Kidney epithelial cell (primary cell): Measurements from ENCODE around the gene NTN3. TPM values are rescaled to one million over a fixed set of nuclear protein-coding genes. Genes with fewer than 3 reads are reported as not detected.
A peak's percentile ranks its signal among the peaks of the same experiment; 100 is the strongest.

ENCODE experiments used
- DNase-seq: peaks from one replicate; pipeline ENCODE4 v3.0.0-alpha.2; 2010; ENCODE audit warnings: low read depth
- H3K27me3 ChIP-seq: 2 replicates; pipeline ENCODE4 v1.6.0; 2011; ENCODE audit warnings: low read length; ENCODE audit not compliant: control insufficient read depth, insufficient read depth
- H3K36me3 ChIP-seq: 2 replicates; pipeline ENCODE4 v1.5.1; 2011; ENCODE audit warnings: low read length; ENCODE audit not compliant: control insufficient read depth, insufficient read depth
- H3K4me3 ChIP-seq: 2 replicates; pipeline ENCODE4 v1.5.1; 2011; ENCODE audit warnings: low read depth, mild to moderate bottlenecking, control low read depth, low read length
- total RNA-seq: library from RNA; depleted of rRNA; stranded (reverse); fragments of >200 nt; gene quantifications from 2 replicates; pipeline ENCODE4 v1.2.3, GENCODE V29; 2015
- TF ChIP-seq, protein P1 (sequence below): IDR thresholded peaks from 2 replicates; pipeline ENCODE4 v1.5.1; 2011; ENCODE audit warnings: mild to moderate bottlenecking, moderate library complexity, low read length, control low read depth, inconsistent platforms; ENCODE audit not compliant: insufficient read depth, poor library complexity, severe bottlenecking

The NTN3 gene
- total RNA-seq, 1 donor from 2014 or later = 0.17 TPM

DNA sequence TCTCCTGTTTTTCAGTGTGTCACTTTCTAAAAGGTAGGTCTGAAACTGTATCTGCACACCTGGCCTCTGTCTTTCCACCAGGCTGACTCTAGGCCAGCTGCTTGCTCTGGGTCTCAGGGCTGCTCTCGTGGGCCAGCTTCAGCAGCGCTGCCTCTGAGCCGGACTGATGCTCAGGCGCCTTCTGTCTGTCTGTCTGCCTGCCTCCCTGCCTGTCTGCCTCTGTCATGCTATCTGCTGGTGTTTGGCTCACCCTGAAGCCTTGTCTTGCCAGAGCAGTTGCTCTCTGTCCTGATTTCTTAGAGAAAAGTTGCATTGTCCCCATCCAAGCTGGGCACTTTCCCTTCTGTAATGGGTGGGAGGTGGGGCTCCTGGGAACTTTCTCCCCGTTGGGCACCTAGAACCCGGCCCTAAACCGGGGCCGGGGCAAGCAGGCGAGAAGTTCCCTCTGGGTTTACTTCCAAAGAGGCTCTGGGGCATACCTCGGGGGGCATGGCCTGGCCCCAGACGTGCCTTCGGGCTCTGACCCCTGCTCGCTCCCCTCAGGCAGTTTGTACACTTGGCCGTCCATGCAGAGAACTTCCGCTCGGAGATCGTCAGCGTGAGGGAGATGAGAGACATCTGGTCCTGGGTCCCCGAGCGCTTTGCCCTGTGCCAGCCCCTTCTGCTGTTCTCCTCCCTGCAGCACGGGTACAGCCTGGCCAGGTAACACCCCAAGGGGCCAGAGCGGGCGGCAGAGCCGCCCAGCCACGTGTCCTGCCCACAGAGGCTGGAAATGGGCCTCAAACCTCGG, 26.8 kb downstream of the NTN3 start:
- TF ChIP-seq, protein P1, sequence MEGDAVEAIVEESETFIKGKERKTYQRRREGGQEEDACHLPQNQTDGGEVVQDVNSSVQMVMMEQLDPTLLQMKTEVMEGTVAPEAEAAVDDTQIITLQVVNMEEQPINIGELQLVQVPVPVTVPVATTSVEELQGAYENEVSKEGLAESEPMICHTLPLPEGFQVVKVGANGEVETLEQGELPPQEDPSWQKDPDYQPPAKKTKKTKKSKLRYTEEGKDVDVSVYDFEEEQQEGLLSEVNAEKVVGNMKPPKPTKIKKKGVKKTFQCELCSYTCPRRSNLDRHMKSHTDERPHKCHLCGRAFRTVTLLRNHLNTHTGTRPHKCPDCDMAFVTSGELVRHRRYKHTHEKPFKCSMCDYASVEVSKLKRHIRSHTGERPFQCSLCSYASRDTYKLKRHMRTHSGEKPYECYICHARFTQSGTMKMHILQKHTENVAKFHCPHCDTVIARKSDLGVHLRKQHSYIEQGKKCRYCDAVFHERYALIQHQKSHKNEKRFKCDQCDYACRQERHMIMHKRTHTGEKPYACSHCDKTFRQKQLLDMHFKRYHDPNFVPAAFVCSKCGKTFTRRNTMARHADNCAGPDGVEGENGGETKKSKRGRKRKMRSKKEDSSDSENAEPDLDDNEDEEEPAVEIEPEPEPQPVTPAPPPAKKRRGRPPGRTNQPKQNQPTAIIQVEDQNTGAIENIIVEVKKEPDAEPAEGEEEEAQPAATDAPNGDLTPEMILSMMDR = no peak
- DNase-seq = no peak
- Histone ChIP-seq H3K4me3 (no peak overlapping the region), H3K36me3 (peaks cover 5% of the 10 kb centered on the region), H3K27me3 (no peaks in the 10 kb centered on the region)

DNA sequence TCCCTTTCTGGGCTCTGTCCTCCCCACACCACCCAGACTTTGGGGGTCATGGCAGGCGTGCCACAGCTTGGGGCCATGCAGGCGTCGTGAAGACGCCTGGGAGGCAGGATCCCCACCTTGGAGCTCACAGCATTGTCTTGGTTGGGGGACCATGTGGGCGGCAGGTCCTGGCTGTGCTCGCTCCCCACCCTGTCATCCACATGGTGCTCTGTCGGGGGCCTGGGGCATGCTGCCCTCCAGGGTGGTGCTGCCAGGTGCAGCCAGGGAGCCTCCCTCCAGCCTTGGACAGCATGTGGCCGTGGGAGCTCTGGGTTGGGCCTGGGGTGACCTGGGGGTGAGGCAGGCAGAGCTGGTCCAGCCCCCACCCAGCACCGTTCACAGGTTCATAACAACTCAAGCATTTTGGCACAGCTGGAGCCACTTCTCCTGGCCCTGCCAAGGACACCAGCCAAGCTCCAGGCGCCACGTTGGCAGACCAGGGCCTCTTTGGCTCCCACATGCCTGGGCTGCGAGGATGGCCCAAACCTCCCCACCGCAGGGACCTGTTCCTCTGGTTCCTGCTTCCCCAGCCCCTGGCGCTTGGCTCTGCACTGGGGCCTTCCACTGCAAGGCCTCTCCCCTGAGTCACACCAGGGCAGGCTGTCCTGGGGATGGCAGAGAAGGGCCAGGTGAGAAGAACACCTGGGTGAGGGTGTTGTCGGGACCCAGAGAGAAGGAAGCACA, 27.6 kb downstream of the NTN3 start:
- DNase-seq = no peak
- H3K27me3 ChIP-seq = no peaks in the 10 kb centered on the region
- H3K4me3 ChIP-seq = no peak overlapping the region
- TF ChIP-seq, protein P1 = no peak
- H3K36me3 ChIP-seq = peaks cover 5% of the 10 kb centered on the region

- peaks cover 5% of the 10 kb centered on the region for H3K36me3 ChIP-seq
- no peak for DNase-seq
- H3K27me3 ChIP-seq = no peaks in the 10 kb centered on the region
- H3K4me3 ChIP-seq = no peak overlapping the region
- TF ChIP-seq, protein P1 = no peak
Observed at GRCh38 chr16:2499454-2499853, 28.4 kb downstream of the NTN3 start.

DNA sequence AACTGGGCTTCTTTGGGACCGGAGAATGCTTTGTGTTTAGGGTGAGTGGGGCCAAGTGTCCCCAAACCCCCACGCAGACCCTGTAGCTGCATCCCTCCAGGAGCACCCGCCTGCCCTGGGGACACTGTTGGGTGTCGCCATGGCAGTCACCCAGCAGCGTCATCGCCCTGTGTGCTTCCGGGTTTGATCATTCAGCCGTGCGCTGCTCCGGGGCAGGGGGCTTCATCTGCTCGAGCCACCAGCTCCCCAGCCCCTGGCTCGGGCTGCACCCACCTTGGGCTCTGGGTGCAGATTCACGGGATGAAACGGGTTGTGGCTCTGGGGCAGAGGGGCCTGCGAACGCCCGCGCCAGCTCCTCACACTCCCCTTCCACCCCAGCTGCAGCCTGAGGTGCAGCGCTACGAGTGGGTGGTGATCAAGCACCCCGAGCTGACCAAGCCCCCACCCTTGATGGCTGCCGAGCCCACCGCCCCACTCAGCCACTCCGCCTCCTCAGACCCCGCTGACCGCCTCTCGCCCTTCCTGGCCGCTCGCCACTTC, 28.9 kb downstream of the NTN3 start:
- no peak overlapping the region for H3K4me3 ChIP-seq
- DNase-seq = no peak
- H3K36me3 ChIP-seq = peaks cover 5% of the 10 kb centered on the region
- TF ChIP-seq, protein P1 = no peak
- H3K27me3 ChIP-seq = no peaks in the 10 kb centered on the region

- H3K27me3 ChIP-seq = no peaks in the 10 kb centered on the region
- H3K36me3 ChIP-seq = peaks cover 5% of the 10 kb centered on the region
- no peak overlapping the region for H3K4me3 ChIP-seq
- no peak for DNase-seq
- TF ChIP-seq, protein P1 = peak; percentile 15
Observed at GRCh38 chr16:2500430-2500917, 29.4 kb downstream of the NTN3 start.
